Suprapubic skin (tissue), 4 donors: ENCODE measurements around the gene FEM1A. TPM values are rescaled to one million over a fixed set of nuclear protein-coding genes. Genes with fewer than 3 reads are reported as not detected.

Experiments used
- DNase-seq, 2 donors: peaks; one replicate each; pipeline ENCODE4 v3.0.0-alpha.2; 2019; ENCODE audit warnings: low spot score in 2 of 2
- H3K27ac ChIP-seq: fragments of 200-600 bp; sonication (generic); one replicate; pipeline ENCODE4 v1.5.1; 2019
- H3K27me3 ChIP-seq: fragments of 200-600 bp; sonication (generic); one replicate; pipeline ENCODE4 v1.5.1; 2019
- H3K36me3 ChIP-seq: fragments of 200-600 bp; sonication (generic); one replicate; pipeline ENCODE4 v1.5.1; 2019
- H3K4me1 ChIP-seq: fragments of 200-600 bp; sonication (generic); one replicate; pipeline ENCODE4 v1.5.1; 2019
- H3K4me3 ChIP-seq: fragments of 200-600 bp; sonication (generic); one replicate; pipeline ENCODE4 v1.5.1; 2019; ENCODE audit warnings: mild to moderate bottlenecking
- H3K9me3 ChIP-seq: fragments of 200-600 bp; sonication (generic); one replicate; pipeline ENCODE4 v1.5.1; 2019
- CTCF ChIP-seq, 2 donors: fragments of 200-600 bp in 1 of 2; fragments of 450-650 bp in 1 of 2; sonication (generic) in 1 of 2; IDR thresholded peaks; one replicate each; pipeline ENCODE4 v1.5.1; 2016 to 2019; ENCODE audit warnings: antibody characterized with exemption in 2 of 2, mild to moderate bottlenecking in 1 of 2, moderate library complexity in 1 of 2
- EP300 ChIP-seq: sonication (generic); formaldehyde crosslinking; IDR thresholded peaks from one replicate; pipeline ENCODE4 v1.6.1; 2017; ENCODE audit warnings: antibody characterized with exemption
- POLR2A ChIP-seq, 2 donors: fragments of 450-650 bp; IDR thresholded peaks; one replicate each; pipeline ENCODE4 v1.6.1; 2017; ENCODE audit warnings: antibody characterized with exemption in 2 of 2, mild to moderate bottlenecking in 2 of 2, moderate library complexity in 2 of 2
- POLR2AphosphoS5 ChIP-seq, 3 donors: sonication (generic); formaldehyde crosslinking; IDR thresholded peaks; one replicate each; pipeline ENCODE4 v1.6.1; 2017; ENCODE audit warnings: antibody characterized with exemption in 3 of 3
- WGBS: methylation state at CpG from one replicate; pipeline ENCODE4 v1.1.5; 2018; 5-methylcytosine and 5-hydroxymethylcytosine counted together
- total RNA-seq, 4 donors: library from RNA; depleted of rRNA; stranded (reverse); fragments of >200 nt; gene quantifications; one replicate each; pipeline ENCODE4 v1.1.0, GENCODE V29; 2016

Gene FEM1A
- total RNA-seq, 4 donors from 2014 or later = 29.6 to 51.8 (median 41.1) TPM

GRCh38 chr19:4745986-4746385 lies 45.5 kb upstream of the FEM1A start:
- 75% methylated on average over 8 of the region's 8 CpGs for WGBS
- Histone ChIP-seq H3K36me3 (no peaks in the 10 kb centered on the region), H3K4me3 (no peak overlapping the region), H3K4me1 (peaks cover 16% of the 10 kb centered on the region), H3K27me3 (peaks cover 5% of the 10 kb centered on the region), H3K27ac (no peak overlapping the region), H3K9me3 (no peaks in the 10 kb centered on the region)
- DNase-seq = no peak
- TF ChIP-seq POLR2AphosphoS5 (IDR thresholded peaks at IDR 0.05) = no peak
- TF ChIP-seq EP300 = no peak
- TF ChIP-seq POLR2A (IDR thresholded peaks at IDR 0.05) = no peak
- no peak for TF ChIP-seq CTCF (IDR thresholded peaks at IDR 0.05)

GRCh38 chr19:4748185-4748584 lies 43.3 kb upstream of the FEM1A start:
- H3K27me3 ChIP-seq = peaks cover 5% of the 10 kb centered on the region
- 39% methylated on average over 11 of the region's 11 CpGs for WGBS
- no peak overlapping the region for H3K4me3 ChIP-seq
- H3K4me1 ChIP-seq = peaks cover 12% of the 10 kb centered on the region
- H3K9me3 ChIP-seq = no peaks in the 10 kb centered on the region
- H3K36me3 ChIP-seq = no peaks in the 10 kb centered on the region
- no peak overlapping the region for H3K27ac ChIP-seq
- TF ChIP-seq EP300 (no peak), CTCF (IDR thresholded peaks at IDR 0.05) (no peak), POLR2AphosphoS5 (IDR thresholded peaks at IDR 0.05) (no peak), POLR2A (IDR thresholded peaks at IDR 0.05) (no peak)
- DNase-seq = no peak

- Histone ChIP-seq H3K36me3 (no peaks in the 10 kb centered on the region), H3K27me3 (peaks cover 5% of the 10 kb centered on the region), H3K27ac (no peak overlapping the region), H3K9me3 (no peaks in the 10 kb centered on the region), H3K4me1 (peaks cover 12% of the 10 kb centered on the region), H3K4me3 (no peak overlapping the region)
- WGBS = 46% methylated on average over 9 of the region's 9 CpGs
- DNase-seq = no peak
- no peak for TF ChIP-seq EP300
- TF ChIP-seq POLR2AphosphoS5 (IDR thresholded peaks at IDR 0.05) = no peak
- no peak for TF ChIP-seq POLR2A (IDR thresholded peaks at IDR 0.05)
- no peak for TF ChIP-seq CTCF (IDR thresholded peaks at IDR 0.05)
Observed at GRCh38 chr19:4748589-4748988, 42.9 kb upstream of the FEM1A start.

- 67% methylated on average over 18 of the region's 18 CpGs for WGBS
- no peak overlapping the region for H3K4me3 ChIP-seq
- peaks cover 5% of the 10 kb centered on the region for H3K27me3 ChIP-seq
- peaks cover 3% of the 10 kb centered on the region for H3K4me1 ChIP-seq
- no peak for DNase-seq
- no peaks in the 10 kb centered on the region for H3K9me3 ChIP-seq
- H3K36me3 ChIP-seq = no peaks in the 10 kb centered on the region
- TF ChIP-seq EP300 (no peak), POLR2AphosphoS5 (IDR thresholded peaks at IDR 0.05) (no peak), POLR2A (IDR thresholded peaks at IDR 0.05) (no peak), CTCF (IDR thresholded peaks at IDR 0.05) (no peak)
- H3K27ac ChIP-seq = no peak overlapping the region
Observed at GRCh38 chr19:4749870-4750590, 41.5 kb upstream of the FEM1A start.

GRCh38 chr19:4754248-4754647 lies 37.3 kb upstream of the FEM1A start:
- Histone ChIP-seq H3K9me3 (no peaks in the 10 kb centered on the region), H3K36me3 (no peaks in the 10 kb centered on the region), H3K4me3 (no peak overlapping the region), H3K27me3 (peaks cover 3% of the 10 kb centered on the region), H3K27ac (no peak overlapping the region), H3K4me1 (peaks cover 2% of the 10 kb centered on the region)
- TF ChIP-seq CTCF (IDR thresholded peaks at IDR 0.05) = no peak
- no peak for TF ChIP-seq POLR2AphosphoS5 (IDR thresholded peaks at IDR 0.05)
- TF ChIP-seq POLR2A (IDR thresholded peaks at IDR 0.05) = no peak
- no peak for TF ChIP-seq EP300
- no peak for DNase-seq
- 63% methylated on average over 6 of the region's 6 CpGs for WGBS
